GM23248 (cell line): ENCODE data around the gene TAS2R41.

ENCODE experiments used
- EZH2 ChIP-seq: fragments of 200-600 bp; sonication (generic); IDR thresholded peaks from 2 replicates; pipeline ENCODE4 v1.6.1; 2018; ENCODE audit warnings: antibody characterized with exemption, mild to moderate bottlenecking; ENCODE audit not compliant: insufficient read depth, poor library complexity, severe bottlenecking
- EZH2phosphoT487 ChIP-seq: fragments of 200-600 bp; sonication (generic); IDR thresholded peaks from 2 replicates; pipeline ENCODE4 v1.6.1; 2018; ENCODE audit warnings: antibody characterized with exemption, moderate library complexity, mild to moderate bottlenecking, low read depth; ENCODE audit not compliant: insufficient read depth

GRCh38 chr7:143451746-143452145, 25.9 kb upstream of the TAS2R41 start:
- TF ChIP-seq EZH2 = no peak
- TF ChIP-seq EZH2phosphoT487 = no peak
